ENCODE results near the gene ARG1. TPM values are rescaled to one million over a fixed set of nuclear protein-coding genes. Genes with fewer than 3 reads are reported as not detected.

Gene ARG1
- total RNA-seq, 1 experiment from 2014 or later = not detected

GRCh38 chr6:131628726-131629125 lies 55.7 kb downstream of the ARG1 start:
- H3K36me3 ChIP-seq = peaks cover 16% of the 10 kb centered on the region
- 0 out of 2 replicates have a peak, but pooled peaks cover 2% of the 10 kb centered on the region for H3K27me3 ChIP-seq
- H3K9me3 ChIP-seq = no peaks in the 10 kb centered on the region
- DNase-seq = no peak
- peak overlapping the region; percentile 86 for H3K4me3 ChIP-seq

DNA sequence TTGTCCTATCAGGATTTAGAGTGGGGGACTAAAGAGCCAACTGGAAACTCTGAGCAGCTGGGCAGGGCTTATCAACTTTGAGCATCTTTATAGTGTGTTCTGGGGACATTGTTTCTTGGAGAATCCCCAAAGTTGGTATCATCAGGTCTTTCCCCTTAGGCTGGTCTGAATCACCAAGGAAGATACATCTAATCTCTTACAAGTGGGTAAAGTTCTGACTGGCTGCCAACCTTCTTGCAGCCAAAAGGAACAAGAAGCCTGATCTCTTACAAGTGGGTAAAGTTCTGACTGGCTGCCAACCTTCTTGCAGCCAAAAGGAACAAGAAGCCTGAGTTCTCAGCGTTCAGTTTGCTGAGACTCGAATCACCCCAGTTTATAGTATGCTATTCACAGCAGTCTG lies 56.6 kb downstream of the ARG1 start:
- Histone ChIP-seq H3K9me3 (no peaks in the 10 kb centered on the region), H3K4me3 (no peak overlapping the region), H3K27me3 (0 out of 2 replicates have a peak, but pooled peaks cover 2% of the 10 kb centered on the region), H3K36me3 (peaks cover 8% of the 10 kb centered on the region; the same call in 1 of the 2 replicates)
- peak; percentile 22 for DNase-seq

- H3K36me3 ChIP-seq = no peaks in the 10 kb centered on the region
- H3K9me3 ChIP-seq = no peaks in the 10 kb centered on the region
- H3K4me3 ChIP-seq = no peak overlapping the region
- DNase-seq = no peak
- H3K27me3 ChIP-seq = 0 out of 2 replicates have a peak, but pooled peaks cover 2% of the 10 kb centered on the region
These were observed 58.7 kb downstream of the ARG1 start for GRCh38 chr6:131631625-131632289.

Other genes with a start within 250 kb of the ARG1 start
- 11.3 and 19.0 TPM in 2 replicates for gene MED23, start 55.0 kb downstream of the ARG1 start, total RNA-seq (2014; rRNA removed; shearing (Covaris generic); ENCODE audit: low replicate concordance)
- not detected in 2 replicates for gene ENPP3, start 64.1 kb downstream of the ARG1 start, total RNA-seq (2014; rRNA removed; shearing (Covaris generic); ENCODE audit: low replicate concordance)
- gene OR2A4, start 128.2 kb downstream of the ARG1 start, total RNA-seq (2014; rRNA removed; shearing (Covaris generic); ENCODE audit: low replicate concordance) = not detected in 2 replicates
- not detected in 2 replicates for gene CTAGE9, start 137.8 kb downstream of the ARG1 start, total RNA-seq (2014; rRNA removed; shearing (Covaris generic); ENCODE audit: low replicate concordance)
- gene ENPP1, start 234.8 kb downstream of the ARG1 start, total RNA-seq (2014; rRNA removed; shearing (Covaris generic); ENCODE audit: low replicate concordance) = 0.91 and 3.1 TPM in 2 replicates